Heart left ventricle (tissue), 13 donors: Measurements from ENCODE around the gene ANK3.

Experiments used
- CTCF ChIP-seq, 12 donors: fragments of 200-600 bp; sonication (generic) in 4 of 12; IDR thresholded peaks; one replicate each; pipeline versions ENCODE4 v1.5.0 to v1.8.0; 2018 to 2022; ENCODE audit warnings: antibody characterized with exemption in 12 of 12, mild to moderate bottlenecking in 5 of 12
- POLR2A ChIP-seq, 2 donors: fragments of 450-650 bp; IDR thresholded peaks; one replicate each; pipeline ENCODE4 v1.6.1; 2017; ENCODE audit warnings: antibody characterized with exemption in 2 of 2, mild to moderate bottlenecking in 2 of 2, moderate library complexity in 2 of 2
- donor health status: ischemic (EF 13 %, LVEDD 7.1; RV severe dilation, severe dysfunction).
- donor health status: DM: no; HTN: yes; CAD: no.
- donor health status: DM: no; HTN: no; CAD: no.
- donor health status: ischemic (EF 25% LVEDD 6.9; RV normal size, moderate dysfunction).
- donor health status: ischemic (EF 25% LVEDD 5.7; RV mildly dilated, moderate dysfunction).
- donor health status: ischemic (EF 35%, LVEDD 5.7; RV mildly dilated, moderate dysfunction).
- donor health status: nonischemic (EF 11% LVEDD 7.7; RV severe dilation, severe dysfunction).
- donor health status: DM: yes; HTN: yes; CAD: no.
- donor health status: PGD.
- donor health status: ischemic (EF 29% LVEDD 5.4; RV normal size, mild dysfunction).
- donor health status: nonischemic (EF 23%, LVEDD 6.1; RV moderate dilation, normal function).

DNA sequence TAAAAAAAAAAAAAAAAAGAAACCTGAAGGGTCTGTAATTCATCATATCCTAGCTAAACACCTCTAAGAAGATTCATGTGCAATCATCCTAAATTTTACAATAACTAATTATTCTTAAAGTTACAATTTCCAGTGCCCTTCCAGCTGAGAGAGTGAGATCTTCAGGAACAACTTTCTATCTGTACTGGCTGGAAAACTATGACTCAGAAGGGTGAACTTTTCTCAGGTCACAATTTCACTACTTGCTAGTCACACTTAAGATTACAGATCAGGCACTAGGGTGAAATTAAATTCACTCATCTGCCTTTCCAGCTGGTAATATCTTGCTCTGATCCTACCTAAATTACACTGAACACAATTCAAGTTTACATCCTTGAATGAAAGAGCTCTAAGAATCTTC, 158.8 kb downstream of the ANK3 start:
- TF ChIP-seq CTCF (IDR thresholded peaks at IDR 0.05), result no peak
- TF ChIP-seq POLR2A (IDR thresholded peaks at IDR 0.05), result no peak
